NCI-H187 (cell line): ENCODE results near the gene ISX.

Experiments used
- DNase-seq, 2 experiments: peaks; one replicate each; lab custom pipeline; 2025; lab: John Stamatoyannopoulos, UW

Gene ISX

GRCh38 chr22:35053060-35053835 lies 12.7 kb upstream of the ISX start:
- no peak for DNase-seq

- DNase-seq: no peak
Measured at GRCh38 chr22:35054064-35054463, 11.9 kb upstream of the ISX start.

GRCh38 chr22:35056486-35056885 lies 9.5 kb upstream of the ISX start:
- DNase-seq: no peak

GRCh38 chr22:35057155-35057554 lies 8.8 kb upstream of the ISX start:
- DNase-seq: no peak

DNA sequence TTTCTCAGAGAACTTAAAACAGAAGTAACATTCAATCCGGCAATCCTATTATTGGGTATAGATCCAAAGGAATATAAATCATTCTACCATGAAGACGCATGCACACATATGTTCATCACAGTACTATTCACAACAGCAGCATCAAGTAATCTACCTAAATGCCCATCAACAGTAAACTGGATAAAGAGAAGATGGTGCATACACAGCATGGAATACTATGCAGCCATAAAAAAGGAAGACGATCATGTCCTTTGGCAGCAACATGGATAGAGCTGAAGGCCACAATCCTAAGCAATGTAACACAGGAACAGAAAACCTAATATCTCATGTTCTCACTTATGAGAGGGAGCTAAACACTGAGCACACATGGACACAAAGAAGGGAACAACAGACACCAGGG lies 6.3 kb upstream of the ISX start:
- no peak for DNase-seq

- DNase-seq: no peak
Measured at GRCh38 chr22:35064664-35065063, 1.3 kb upstream of the ISX start.

- no peak for DNase-seq
Measured at GRCh38 chr22:35065183-35065582, 775 bp upstream of the ISX start.

- DNase-seq: no peak
Measured at GRCh38 chr22:35066768-35067167, 810 bp downstream of the ISX start.

DNA sequence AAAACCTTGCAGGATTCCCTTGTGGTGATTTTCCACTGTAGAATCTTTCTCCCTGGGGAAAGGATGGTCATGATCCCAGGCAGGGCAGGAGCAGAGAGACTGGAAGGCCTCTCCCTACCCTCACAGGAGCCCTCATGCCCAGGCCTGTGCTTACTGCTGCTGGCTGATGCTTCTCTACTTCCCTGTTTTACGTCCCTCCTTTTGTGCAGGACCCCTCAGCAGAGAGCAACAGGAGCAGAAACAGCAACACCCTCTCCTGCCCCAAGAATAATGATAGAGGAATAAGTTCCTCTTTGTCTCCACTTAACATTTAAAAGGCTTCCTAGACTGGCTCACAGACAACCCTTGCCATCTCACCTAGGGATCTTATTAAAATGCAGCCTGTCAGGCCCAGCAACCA lies 3.6 kb downstream of the ISX start:
- no peak for DNase-seq

DNA sequence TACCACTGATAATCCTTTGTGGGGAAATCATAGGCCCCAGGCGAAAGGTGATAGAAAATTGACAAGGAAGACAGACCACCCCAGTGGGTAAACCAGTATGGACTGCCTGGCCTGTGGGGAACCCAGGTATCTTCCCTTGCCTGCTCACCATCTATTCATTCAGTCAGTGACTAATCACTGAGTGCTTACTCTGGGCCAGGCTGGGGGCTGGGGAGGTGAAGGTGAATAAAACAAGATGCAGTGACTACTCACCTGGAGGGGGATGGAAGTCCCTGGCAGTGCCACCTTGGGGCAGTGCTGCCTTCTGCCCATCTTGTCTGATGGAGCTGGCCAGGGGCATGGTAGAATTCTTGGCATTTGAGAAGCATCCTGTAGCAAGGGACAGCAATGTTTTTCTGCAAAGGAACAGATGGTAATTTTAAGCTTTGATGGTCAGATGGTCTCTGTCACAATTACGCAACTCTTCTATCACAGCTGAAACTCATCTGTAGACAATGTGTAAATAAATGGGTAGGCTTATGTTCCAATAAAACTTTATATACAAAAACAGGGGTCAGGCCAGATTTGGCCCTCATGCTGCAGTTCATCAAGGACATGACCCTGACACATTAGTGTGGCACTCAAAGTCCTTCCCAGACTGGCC lies 4.6 kb downstream of the ISX start:
- DNase-seq: no peak

DNA sequence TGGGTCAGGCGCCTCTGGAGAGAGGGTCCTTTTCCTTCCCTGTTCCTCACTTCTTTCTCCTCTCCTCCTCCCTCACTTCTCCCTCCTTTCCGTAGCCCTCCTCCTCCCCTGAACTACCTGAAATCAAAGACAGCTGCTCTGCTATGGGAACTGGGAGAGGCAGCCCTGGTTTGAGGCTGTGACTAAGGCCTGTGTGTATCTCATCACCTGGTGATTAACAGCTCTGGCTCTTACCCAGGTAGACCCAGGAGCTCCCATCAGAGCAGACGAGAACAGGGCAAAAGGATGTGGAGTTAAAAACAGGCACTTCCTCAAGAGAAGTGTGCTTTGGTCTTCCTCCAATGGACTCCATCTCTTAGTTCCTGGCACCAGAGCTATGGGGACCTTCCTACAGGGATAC lies 5.8 kb downstream of the ISX start:
- no peak for DNase-seq

GRCh38 chr22:35072925-35073324 lies 7.0 kb downstream of the ISX start:
- DNase-seq: no peak

- DNase-seq: no peak
Measured at GRCh38 chr22:35074583-35074982, 8.6 kb downstream of the ISX start.

- DNase-seq: no peak
Measured at GRCh38 chr22:35076630-35077029, 10.7 kb downstream of the ISX start.

DNA sequence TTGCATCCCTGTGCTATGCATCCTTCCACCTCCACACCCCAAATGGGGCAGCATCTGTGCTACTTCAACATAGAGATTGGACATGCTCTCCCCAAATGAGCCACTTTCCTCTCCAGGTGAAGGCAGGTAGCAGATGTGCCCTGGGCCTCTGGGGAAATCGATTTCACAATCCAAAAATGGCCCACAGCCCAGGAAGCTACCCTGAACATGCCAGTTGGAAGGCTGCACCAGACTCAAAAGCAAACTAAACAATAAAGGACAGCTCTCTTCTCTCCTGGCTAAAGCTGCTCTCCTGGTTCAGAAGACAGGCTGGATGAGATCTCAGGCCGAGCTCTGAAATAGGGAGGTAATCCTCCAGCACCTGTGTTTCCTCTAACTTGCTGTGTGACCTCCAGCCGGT lies 19.7 kb downstream of the ISX start:
- DNase-seq: no peak

DNA sequence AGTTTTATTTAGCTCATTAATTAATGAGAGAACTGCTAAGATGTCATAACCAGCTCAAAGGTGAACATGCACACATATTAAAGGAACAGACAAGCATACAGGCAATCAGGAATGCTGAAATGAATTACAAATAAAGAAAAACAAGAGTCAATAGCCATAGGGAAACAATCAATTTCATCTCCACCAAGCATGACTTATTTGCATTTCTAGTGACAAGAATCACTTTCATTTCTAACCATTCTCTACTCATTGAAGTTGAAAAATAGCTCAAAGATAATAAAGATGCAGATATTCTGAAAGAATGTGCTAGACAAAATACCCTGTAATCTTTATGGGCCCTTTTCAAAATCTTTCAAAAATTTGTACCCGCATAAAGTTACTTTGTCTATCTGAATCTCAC lies 23.2 kb downstream of the ISX start:
- no peak for DNase-seq

DNA sequence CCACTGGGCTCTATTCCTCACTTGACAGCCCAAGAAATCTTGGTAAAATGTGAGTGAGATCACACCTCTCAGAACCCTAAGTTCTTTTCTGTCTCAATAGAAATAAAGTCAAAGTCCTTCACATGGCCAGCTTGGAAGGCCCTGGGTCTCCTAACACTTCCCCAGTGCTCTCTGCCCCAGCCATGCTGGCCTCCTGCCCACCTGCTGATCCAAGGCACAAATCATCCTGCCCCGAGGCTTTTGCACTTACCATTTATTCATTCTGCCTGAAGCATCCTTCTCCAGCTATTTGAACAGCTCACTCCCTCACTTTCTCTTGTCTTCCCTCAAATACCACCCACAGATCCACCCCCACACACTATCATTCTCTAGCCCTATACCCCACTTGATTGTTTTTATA lies 26.4 kb downstream of the ISX start:
- DNase-seq: no peak

DNA sequence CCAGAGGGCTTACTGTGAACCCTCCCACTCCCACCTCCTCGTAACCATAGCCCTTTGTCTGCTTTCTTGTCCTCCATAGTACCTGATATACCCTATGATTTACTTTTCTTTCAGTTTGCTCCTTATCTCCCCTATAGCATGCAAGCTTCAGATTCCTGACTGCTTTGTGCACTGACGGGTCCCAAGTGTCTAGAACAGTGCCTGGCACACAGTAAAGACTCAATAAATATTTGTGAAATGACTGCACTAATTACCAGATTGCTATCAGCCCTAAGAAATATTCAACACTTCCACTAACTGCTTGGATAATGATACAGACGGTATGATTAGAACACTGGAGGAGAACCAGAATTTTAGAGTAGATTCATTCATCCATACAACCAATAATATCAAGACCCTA lies 33.0 kb downstream of the ISX start:
- DNase-seq: no peak

DNA sequence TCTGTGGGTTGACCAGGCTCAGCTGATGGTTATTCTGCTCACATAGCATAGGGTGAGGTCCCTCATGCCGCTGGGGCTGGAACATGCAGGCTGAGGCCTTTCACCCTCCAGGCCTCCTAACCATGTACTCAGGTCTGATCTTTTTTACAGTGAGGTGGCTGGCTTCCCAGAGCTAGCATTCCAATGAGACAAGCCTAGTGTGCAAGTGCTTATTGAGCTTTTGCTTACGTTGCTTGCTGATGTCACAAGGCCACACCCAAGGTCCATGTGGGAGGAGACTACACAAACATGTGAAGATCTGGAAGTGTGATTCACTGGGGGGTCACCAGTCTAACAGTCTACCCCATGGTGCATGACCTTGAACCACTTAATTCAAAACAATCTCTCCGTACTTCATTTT lies 33.9 kb downstream of the ISX start:
- DNase-seq: no peak

- no peak for DNase-seq
Measured at GRCh38 chr22:35102663-35103062, 36.7 kb downstream of the ISX start.

DNA sequence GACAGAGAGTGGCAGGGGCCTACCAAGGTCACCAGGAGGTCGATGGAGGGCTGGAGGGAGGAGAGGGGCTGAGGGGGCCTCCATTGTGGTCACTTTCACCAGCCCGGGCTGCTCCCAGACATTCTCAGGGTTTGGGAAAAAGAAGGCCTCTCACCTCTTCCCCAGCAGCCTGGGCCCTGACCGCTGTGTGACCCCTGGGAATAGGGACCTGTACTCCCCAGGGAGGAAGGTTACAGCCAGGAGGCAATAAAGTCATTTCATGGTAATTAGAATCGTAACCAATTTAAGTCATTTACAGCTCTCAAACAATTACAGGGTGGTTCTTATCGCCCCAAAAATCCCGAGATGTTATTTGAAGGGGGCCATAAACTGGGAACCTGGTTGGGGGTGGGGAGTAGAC lies 37.8 kb downstream of the ISX start:
- no peak for DNase-seq

DNA sequence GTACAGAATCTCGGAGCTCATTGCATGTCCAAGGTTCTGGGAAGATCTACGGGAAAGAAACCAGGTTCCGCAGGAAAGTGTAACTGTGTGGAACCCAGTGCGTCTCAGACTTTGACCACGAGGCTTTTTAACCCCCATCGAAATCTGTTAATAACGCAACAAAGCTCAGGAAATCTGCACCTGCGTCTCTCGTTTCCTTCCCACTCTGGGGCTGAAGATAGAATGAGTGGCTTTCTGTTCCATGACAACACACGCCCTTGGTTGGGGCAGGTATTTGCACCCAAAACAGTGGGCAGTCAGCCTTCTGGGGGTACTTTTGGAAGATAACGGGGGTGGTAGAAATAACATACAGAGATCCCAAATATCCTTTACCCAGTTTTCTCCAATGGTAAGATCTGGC lies 38.5 kb downstream of the ISX start:
- no peak for DNase-seq

DNA sequence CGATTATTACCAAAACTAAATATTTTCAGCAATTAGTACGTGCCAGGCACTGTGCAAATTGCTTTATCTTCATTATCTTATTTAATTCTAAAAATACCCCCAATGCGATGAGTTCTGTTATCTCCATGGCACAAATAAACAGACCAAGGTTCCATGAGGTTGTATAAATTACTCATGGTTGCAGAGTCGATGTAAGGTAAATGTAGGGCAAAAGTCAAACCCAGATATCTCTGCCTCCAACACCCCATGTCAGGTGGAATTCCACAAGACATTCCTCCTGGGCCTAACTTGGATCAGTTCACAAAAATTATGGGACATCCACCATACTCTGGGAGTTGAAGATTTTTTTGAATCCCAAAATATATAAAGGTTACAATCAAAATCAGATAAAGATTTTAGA lies 43.7 kb downstream of the ISX start:
- DNase-seq: no peak

GRCh38 chr22:35111244-35111643 lies 45.3 kb downstream of the ISX start:
- DNase-seq: no peak
